Natural killer cell (primary cell): ENCODE measurements around the gene PHEX. TPM values are rescaled to one million over a fixed set of nuclear protein-coding genes. Genes with fewer than 3 reads are reported as not detected.

Experiments used
- ATAC-seq, 3 donors: fragments of 150-1000 bp in 2 of 3; fragments of 200-7000 bp in 1 of 3; cut with Tn5 transposase; 1 replicate in 1 of 3; 2 replicates in 2 of 3; pipeline ENCODE4 v1.10.0; 2021; ENCODE audit warnings: mild to moderate bottlenecking in 2 of 3, moderate library complexity in 2 of 3
- DNase-seq, 2 donors: peaks; one replicate each; pipeline versions ENCODE4 v3.0.0 to v3.0.0-alpha.2; 2013 to 2021; ENCODE audit warnings: mixed read lengths in 1 of 2
- H3K27ac ChIP-seq: one replicate; pipeline ENCODE4 v1.5.1; 2013; ENCODE audit warnings: mild to moderate bottlenecking, low read length
- H3K27me3 ChIP-seq: one replicate; pipeline ENCODE4 v1.6.1; 2013; ENCODE audit warnings: low read length; ENCODE audit not compliant: control insufficient read depth, insufficient read depth
- H3K36me3 ChIP-seq: one replicate; pipeline ENCODE4 v1.6.1; 2013; ENCODE audit warnings: low read length; ENCODE audit not compliant: control insufficient read depth, insufficient read depth
- H3K4me1 ChIP-seq: one replicate; pipeline ENCODE4 v1.6.1; 2013; ENCODE audit warnings: low read length; ENCODE audit not compliant: control insufficient read depth, insufficient read depth
- H3K4me3 ChIP-seq: one replicate; pipeline ENCODE4 v1.5.1; 2013; ENCODE audit warnings: low read length
- H3K9me3 ChIP-seq: one replicate; pipeline ENCODE4 v1.6.1; 2013; ENCODE audit warnings: low read length; ENCODE audit not compliant: control insufficient read depth, insufficient read depth
- H3K27ac Mint-ChIP-seq, 2 donors: one replicate each; pipeline ENCODE4 v1.8.0; 2022; ENCODE audit warnings: mild to moderate bottlenecking in 2 of 2, mixed read lengths in 2 of 2, moderate library complexity in 1 of 2
- H3K27me3 Mint-ChIP-seq, 2 donors: one replicate each; pipeline ENCODE4 v1.8.0; 2022; ENCODE audit warnings: low read depth in 2 of 2, mixed read lengths in 2 of 2
- H3K36me3 Mint-ChIP-seq: one replicate; pipeline ENCODE4 v1.8.0; 2022; ENCODE audit warnings: mixed read lengths
- H3K4me1 Mint-ChIP-seq, 2 donors: one replicate each; pipeline ENCODE4 v1.8.0; 2022; ENCODE audit warnings: mixed read lengths in 2 of 2
- H3K4me3 Mint-ChIP-seq: one replicate; pipeline ENCODE4 v1.8.0; 2022; ENCODE audit warnings: mild to moderate bottlenecking, moderate library complexity, mixed read lengths
- H3K9me3 Mint-ChIP-seq, 2 donors: one replicate each; pipeline ENCODE4 v1.8.0; 2022; ENCODE audit warnings: mixed read lengths in 2 of 2
- WGBS: methylation state at CpG from one replicate; pipeline ENCODE4 v1.1.7; 2013; ENCODE audit warnings: missing lambda C conversion rate; ENCODE audit not compliant: insufficient coverage; 5-methylcytosine and 5-hydroxymethylcytosine counted together
- intact Hi-C: fragments of 100-400 bp; cut with micrococcal nuclease; formaldehyde crosslinking; loops from one replicate; pipeline ENCODE4 v1.14.2; 2022
- total RNA-seq, 4 donors: library from RNA; stranded (reverse); fragments of 120-200 nt in 1 of 4; gene quantifications; one replicate each; pipeline versions ENCODE4 v1.2.3 to v1.2.4, GENCODE V29; 2013 to 2022
- TF ChIP-seq, protein P1 (sequence below): fragments of 200-600 bp; IDR thresholded peaks from one replicate; pipeline ENCODE4 v1.8.0; 2022; ENCODE audit warnings: antibody characterized with exemption

PHEX gene
- total RNA-seq, 3 donors from 2014 or later (not counting 1 experiment from before 2014, with no cell fraction given): 0.10 to 0.54 (median 0.25) TPM

DNA sequence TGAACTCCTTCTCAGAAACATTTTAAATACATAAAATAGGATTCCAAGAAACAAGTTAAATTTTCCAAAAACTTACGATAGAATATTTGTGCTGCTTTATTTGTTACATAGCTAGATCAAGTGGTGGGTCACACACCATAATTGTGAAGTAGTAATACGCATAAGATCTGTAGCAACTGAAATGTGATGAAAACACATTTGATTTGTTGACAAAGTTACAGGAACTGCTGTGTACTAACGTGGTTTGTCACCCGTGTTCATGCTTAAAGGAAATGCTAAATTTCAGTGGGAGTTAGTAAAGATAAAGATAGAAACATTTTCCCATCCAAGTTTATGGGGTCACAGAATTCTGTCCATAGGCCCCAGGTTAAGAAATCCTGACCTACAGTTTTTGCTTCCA is 34.1 kb upstream of the PHEX start:
- H3K36me3 ChIP-seq: no peaks in the 10 kb centered on the region
- DNase-seq (no peak), ATAC-seq (peak in 2 of 3 donors; percentile 66)
- TF ChIP-seq, protein P1, sequence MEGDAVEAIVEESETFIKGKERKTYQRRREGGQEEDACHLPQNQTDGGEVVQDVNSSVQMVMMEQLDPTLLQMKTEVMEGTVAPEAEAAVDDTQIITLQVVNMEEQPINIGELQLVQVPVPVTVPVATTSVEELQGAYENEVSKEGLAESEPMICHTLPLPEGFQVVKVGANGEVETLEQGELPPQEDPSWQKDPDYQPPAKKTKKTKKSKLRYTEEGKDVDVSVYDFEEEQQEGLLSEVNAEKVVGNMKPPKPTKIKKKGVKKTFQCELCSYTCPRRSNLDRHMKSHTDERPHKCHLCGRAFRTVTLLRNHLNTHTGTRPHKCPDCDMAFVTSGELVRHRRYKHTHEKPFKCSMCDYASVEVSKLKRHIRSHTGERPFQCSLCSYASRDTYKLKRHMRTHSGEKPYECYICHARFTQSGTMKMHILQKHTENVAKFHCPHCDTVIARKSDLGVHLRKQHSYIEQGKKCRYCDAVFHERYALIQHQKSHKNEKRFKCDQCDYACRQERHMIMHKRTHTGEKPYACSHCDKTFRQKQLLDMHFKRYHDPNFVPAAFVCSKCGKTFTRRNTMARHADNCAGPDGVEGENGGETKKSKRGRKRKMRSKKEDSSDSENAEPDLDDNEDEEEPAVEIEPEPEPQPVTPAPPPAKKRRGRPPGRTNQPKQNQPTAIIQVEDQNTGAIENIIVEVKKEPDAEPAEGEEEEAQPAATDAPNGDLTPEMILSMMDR: no peak
- WGBS: 46% methylated on average over 4 of the region's 4 CpGs
- no peaks in the 10 kb centered on the region for H3K27me3 Mint-ChIP-seq
- H3K9me3 Mint-ChIP-seq: no peaks in the 10 kb centered on the region
- no peak overlapping the region for H3K27ac ChIP-seq
- intact Hi-C loops: no loop called here
- peaks cover 7 to 12% of the 10 kb centered on the region in 2 donors for H3K4me1 Mint-ChIP-seq
- H3K36me3 Mint-ChIP-seq: no peaks in the 10 kb centered on the region
- no peak overlapping the region for H3K4me3 Mint-ChIP-seq
- peaks cover 3% of the 10 kb centered on the region for H3K4me1 ChIP-seq
- H3K27me3 ChIP-seq: no peaks in the 10 kb centered on the region
- peak overlapping the region in 1 of 2 donors; percentile 14 for H3K27ac Mint-ChIP-seq
- no peaks in the 10 kb centered on the region for H3K9me3 ChIP-seq
- H3K4me3 ChIP-seq: no peak overlapping the region

DNA sequence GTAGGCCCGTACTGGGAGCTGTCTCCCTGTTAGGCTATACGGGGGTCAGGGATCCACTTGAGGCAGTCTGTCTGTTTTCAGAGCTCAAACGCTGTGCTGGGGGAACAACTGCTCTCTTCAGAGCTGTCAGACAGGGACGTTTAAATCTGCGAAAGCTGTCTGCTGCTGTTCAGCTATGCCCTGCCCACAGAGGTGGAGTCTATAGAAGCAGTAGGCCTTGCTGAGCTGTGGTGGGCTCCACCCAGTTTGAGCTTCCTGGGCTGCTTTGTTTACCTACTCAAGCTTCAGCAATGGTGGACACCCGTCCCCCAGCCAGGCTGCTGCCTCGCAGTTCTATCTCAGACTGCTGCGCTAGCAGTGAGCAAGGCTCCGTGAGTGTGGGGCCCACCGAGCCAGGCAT is 27.3 kb upstream of the PHEX start:
- Histone ChIP-seq H3K27me3 (no peaks in the 10 kb centered on the region), H3K36me3 (no peaks in the 10 kb centered on the region), H3K4me3 (no peak overlapping the region), H3K4me1 (no peaks in the 10 kb centered on the region), H3K9me3 (no peaks in the 10 kb centered on the region), H3K27ac (no peak overlapping the region)
- H3K27me3 Mint-ChIP-seq: no peaks in the 10 kb centered on the region
- ATAC-seq: no peak
- H3K9me3 Mint-ChIP-seq: no peaks in the 10 kb centered on the region
- H3K4me1 Mint-ChIP-seq: peaks cover 0 to 5% of the 10 kb centered on the region in 2 donors
- H3K4me3 Mint-ChIP-seq: no peak overlapping the region
- TF ChIP-seq, protein P1: no peak
- H3K36me3 Mint-ChIP-seq: no peaks in the 10 kb centered on the region
- intact Hi-C loops: no loop called here
- 94% methylated on average over 10 of the region's 10 CpGs for WGBS
- H3K27ac Mint-ChIP-seq: no peak overlapping the region
- peak in 1 of 2 donors; percentile 3 for DNase-seq

DNA sequence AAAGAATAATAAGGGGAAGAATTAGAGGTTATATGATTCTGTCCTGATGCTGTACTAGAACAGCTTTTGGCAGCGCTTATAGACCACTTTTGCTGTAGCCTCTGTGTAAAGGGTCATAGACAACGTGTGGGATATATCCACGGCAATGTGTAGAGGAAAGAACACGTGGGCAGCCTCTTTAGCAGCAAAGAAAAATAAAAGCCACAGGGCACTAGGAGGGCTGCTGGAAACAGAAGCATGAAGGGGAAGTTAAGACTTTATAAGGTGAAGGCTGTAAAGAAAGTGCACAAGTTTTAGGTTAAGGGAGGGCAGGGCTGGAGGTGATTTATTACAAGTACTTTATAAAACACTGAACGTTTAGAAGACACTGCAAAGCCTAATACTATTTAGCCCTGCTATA is 20.1 kb upstream of the PHEX start:
- WGBS: 24% methylated on average over 4 of the region's 5 CpGs
- ATAC-seq (no peak), DNase-seq (no peak)
- no peak overlapping the region for H3K27ac ChIP-seq
- H3K9me3 Mint-ChIP-seq: no peaks in the 10 kb centered on the region
- TF ChIP-seq, protein P1: no peak
- H3K4me3 ChIP-seq: no peak overlapping the region
- H3K27ac Mint-ChIP-seq: peak overlapping the region in 1 of 2 donors; percentile 49
- no peaks in the 10 kb centered on the region for H3K36me3 Mint-ChIP-seq
- H3K27me3 ChIP-seq: no peaks in the 10 kb centered on the region
- intact Hi-C loops: no loop called here
- H3K36me3 ChIP-seq: no peaks in the 10 kb centered on the region
- no peaks in the 10 kb centered on the region for H3K9me3 ChIP-seq
- no peaks in the 10 kb centered on the region for H3K4me1 ChIP-seq
- no peaks in the 10 kb centered on the region for H3K4me1 Mint-ChIP-seq
- H3K27me3 Mint-ChIP-seq: no peaks in the 10 kb centered on the region
- H3K4me3 Mint-ChIP-seq: no peak overlapping the region

DNA sequence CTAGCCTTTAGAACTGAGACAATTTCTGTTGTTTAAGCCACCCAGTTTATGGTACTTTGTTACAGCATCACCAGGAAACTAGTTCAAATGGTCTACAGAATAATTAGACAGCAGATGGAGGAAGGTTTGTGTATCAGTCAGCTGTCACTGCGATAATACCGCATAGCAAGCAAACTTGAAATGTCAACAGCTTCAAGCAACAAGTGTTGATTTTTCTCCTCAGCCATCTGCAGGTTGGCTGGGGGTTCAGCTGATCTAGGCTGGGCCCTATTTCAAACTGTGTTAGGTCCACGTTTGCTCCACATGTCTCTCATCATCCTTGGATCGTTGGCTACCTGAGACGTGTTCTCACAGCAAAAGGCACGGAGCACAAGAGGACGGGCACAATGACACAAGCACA is 19.2 kb upstream of the PHEX start:
- Histone ChIP-seq H3K4me1 (no peaks in the 10 kb centered on the region), H3K4me3 (no peak overlapping the region), H3K27ac (no peak overlapping the region), H3K9me3 (no peaks in the 10 kb centered on the region), H3K36me3 (no peaks in the 10 kb centered on the region), H3K27me3 (no peaks in the 10 kb centered on the region)
- WGBS: 96% methylated on average over 7 of the region's 7 CpGs
- no peaks in the 10 kb centered on the region for H3K4me1 Mint-ChIP-seq
- DNase-seq (no peak), ATAC-seq (no peak)
- intact Hi-C loops: no loop called here
- H3K36me3 Mint-ChIP-seq: no peaks in the 10 kb centered on the region
- H3K9me3 Mint-ChIP-seq: no peaks in the 10 kb centered on the region
- H3K4me3 Mint-ChIP-seq: no peak overlapping the region
- H3K27me3 Mint-ChIP-seq: no peaks in the 10 kb centered on the region
- H3K27ac Mint-ChIP-seq: no peak overlapping the region
- TF ChIP-seq, protein P1: no peak
